WTC11 (cell line): ENCODE measurements around the gene ASTN2. TPM values are rescaled to one million over a fixed set of nuclear protein-coding genes. Genes with fewer than 3 reads are reported as not detected.

ENCODE experiments used
- ATAC-seq: fragments of 200-7000 bp; cut with Tn5 transposase; 2 replicates; pipeline ENCODE4 v1.10.0; 2021; ENCODE audit warnings: mild to moderate bottlenecking, moderate library complexity
- CTCF ChIA-PET: fragments of 300-600 bp; sonication (Branson Sonifier 250); formaldehyde crosslinking; loops from one replicate; lab custom pipeline; 2021; ENCODE audit warnings: antibody characterized with exemption; lab: Charles Lee
- POLR2A ChIA-PET: fragments of 350-600 bp; sonication (Branson Sonifier 250); formaldehyde crosslinking; loops from one replicate; lab custom pipeline; 2021; ENCODE audit warnings: antibody characterized with exemption; lab: Charles Lee
- DNase-seq: peaks from one replicate; pipeline ENCODE4 v3.0.0; 2021; ENCODE audit warnings: low spot score
- H3K27ac Mint-ChIP-seq: 2 replicates; pipeline ENCODE4 v1.8.0; 2021; ENCODE audit warnings: mixed read lengths
- H3K27me3 Mint-ChIP-seq: 2 replicates; pipeline ENCODE4 v1.8.0; 2021; ENCODE audit warnings: low read depth, mild to moderate bottlenecking, moderate library complexity, mixed read lengths
- H3K36me3 Mint-ChIP-seq: 2 replicates; pipeline ENCODE4 v1.8.0; 2021; ENCODE audit warnings: mixed read lengths
- H3K4me1 Mint-ChIP-seq: 2 replicates; pipeline ENCODE4 v1.8.0; 2022; ENCODE audit warnings: mixed read lengths
- H3K4me3 Mint-ChIP-seq: 2 replicates; pipeline ENCODE4 v1.8.0; 2021; ENCODE audit warnings: mild to moderate bottlenecking, moderate library complexity, mixed read lengths
- H3K9me3 Mint-ChIP-seq: 2 replicates; pipeline ENCODE4 v1.8.0; 2021; ENCODE audit warnings: mixed read lengths
- AR ChIP-seq: fragments of 250-450 bp; sonication (Bioruptor Pico); IDR thresholded peaks from 2 replicates; pipeline ENCODE4 v1.9.0; 2021; ENCODE audit warnings: mild to moderate bottlenecking
- ATF2 ChIP-seq: sonication (generic); formaldehyde crosslinking; IDR thresholded peaks from 2 replicates; pipeline ENCODE4 v1.8.1; 2022; ENCODE audit warnings: low read depth, missing genetic modification reagents, borderline replicate concordance
- CREB1 ChIP-seq: sonication (generic); formaldehyde crosslinking; IDR thresholded peaks from 2 replicates; pipeline ENCODE4 v1.8.0; 2023; ENCODE audit warnings: mild to moderate bottlenecking, missing genetic modification reagents
- E2F1 ChIP-seq: sonication (generic); formaldehyde crosslinking; IDR thresholded peaks from 2 replicates; pipeline ENCODE4 v1.8.0; 2022; ENCODE audit warnings: mild to moderate bottlenecking, missing genetic modification reagents
- ESRRA ChIP-seq: sonication (generic); formaldehyde crosslinking; IDR thresholded peaks from 2 replicates; pipeline ENCODE4 v1.8.1; 2022; ENCODE audit warnings: mild to moderate bottlenecking, missing genetic modification reagents, borderline replicate concordance
- FOXP1 ChIP-seq: sonication (generic); formaldehyde crosslinking; IDR thresholded peaks from 2 replicates; pipeline ENCODE4 v1.8.0; 2022; ENCODE audit warnings: missing genetic modification reagents, mild to moderate bottlenecking, moderate library complexity, borderline replicate concordance
- HMGA2 ChIP-seq: fragments of 250-450 bp; sonication (Bioruptor Pico); IDR thresholded peaks from 2 replicates; pipeline ENCODE4 v1.4.0; 2021; ENCODE audit warnings: mild to moderate bottlenecking, moderate library complexity
- KAT7 ChIP-seq: sonication (generic); formaldehyde crosslinking; IDR thresholded peaks from 2 replicates; pipeline ENCODE4 v1.8.1; 2023; ENCODE audit warnings: missing genetic modification reagents, mild to moderate bottlenecking, borderline replicate concordance
- NR2C2 ChIP-seq: sonication (generic); formaldehyde crosslinking; IDR thresholded peaks from 2 replicates; pipeline ENCODE4 v1.8.0; 2022; ENCODE audit warnings: mild to moderate bottlenecking, missing genetic modification reagents
- SMAD3 ChIP-seq: sonication (generic); formaldehyde crosslinking; IDR thresholded peaks from 2 replicates; pipeline ENCODE4 v1.8.0; 2022; ENCODE audit warnings: missing genetic modification reagents, mild to moderate bottlenecking, borderline replicate concordance
- SMAD4 ChIP-seq: sonication (generic); formaldehyde crosslinking; IDR thresholded peaks from 2 replicates; pipeline ENCODE4 v1.8.0; 2022; ENCODE audit warnings: mild to moderate bottlenecking, missing genetic modification reagents
- SP1 ChIP-seq: sonication (generic); formaldehyde crosslinking; conservative IDR thresholded peaks from 2 replicates; pipeline ENCODE4 v1.8.1; 2022; ENCODE audit warnings: missing genetic modification reagents
- ZNF425 ChIP-seq: fragments of 250-450 bp; sonication (Bioruptor Pico); conservative IDR thresholded peaks from 2 replicates; pipeline ENCODE4 v1.9.0; 2021; ENCODE audit warnings: mild to moderate bottlenecking
- total RNA-seq: library from RNA; stranded (reverse); gene quantifications from 3 replicates; pipeline ENCODE4 v1.2.3, GENCODE V29; 2021
- TF ChIP-seq, protein P1 (sequence below): sonication (generic); formaldehyde crosslinking; IDR thresholded peaks from 2 replicates; pipeline ENCODE4 v1.8.1; 2023; ENCODE audit warnings: mild to moderate bottlenecking, missing genetic modification reagents
- TF ChIP-seq, protein P2 (sequence below): sonication (generic); formaldehyde crosslinking; IDR thresholded peaks from 2 replicates; pipeline ENCODE4 v1.8.0; 2023; ENCODE audit warnings: mild to moderate bottlenecking, missing genetic modification reagents

ASTN2 gene
- total RNA-seq, 1 experiment from 2014 or later = 16.2 TPM

- Mint-ChIP-seq H3K27me3 (no peaks in the 10 kb centered on the region), H3K36me3 (no peaks in the 10 kb centered on the region), H3K27ac (no peak overlapping the region)
- ChIA-PET POLR2A (no interaction called here), CTCF (no interaction called here)
- no peak for ATAC-seq
- TF ChIP-seq, protein P1, sequence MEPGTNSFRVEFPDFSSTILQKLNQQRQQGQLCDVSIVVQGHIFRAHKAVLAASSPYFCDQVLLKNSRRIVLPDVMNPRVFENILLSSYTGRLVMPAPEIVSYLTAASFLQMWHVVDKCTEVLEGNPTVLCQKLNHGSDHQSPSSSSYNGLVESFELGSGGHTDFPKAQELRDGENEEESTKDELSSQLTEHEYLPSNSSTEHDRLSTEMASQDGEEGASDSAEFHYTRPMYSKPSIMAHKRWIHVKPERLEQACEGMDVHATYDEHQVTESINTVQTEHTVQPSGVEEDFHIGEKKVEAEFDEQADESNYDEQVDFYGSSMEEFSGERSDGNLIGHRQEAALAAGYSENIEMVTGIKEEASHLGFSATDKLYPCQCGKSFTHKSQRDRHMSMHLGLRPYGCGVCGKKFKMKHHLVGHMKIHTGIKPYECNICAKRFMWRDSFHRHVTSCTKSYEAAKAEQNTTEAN = no peak
- TF ChIP-seq SMAD4 (CRISPR knock-in tag) (no peak), CREB1 (no peak)
- TF ChIP-seq, all 79 proteins: peak for 0
- Mint-ChIP-seq H3K4me3 (no peak overlapping the region), H3K9me3 (no peaks in the 10 kb centered on the region), H3K4me1 (peaks cover 5% of the 10 kb centered on the region)
- no peak for DNase-seq
These were observed 100.9 kb downstream of the ASTN2 start for GRCh38 chr9:117313989-117314388.

GRCh38 chr9:117307701-117308100 is 107.2 kb downstream of the ASTN2 start:
- TF ChIP-seq ESRRA (CRISPR knock-in tag) (no peak), FOXP1 (CRISPR knock-in tag) (no peak), KAT7 (CRISPR knock-in tag) (no peak), HMGA2 (CRISPR knock-in tag) (no peak)
- DNase-seq (no peak), ATAC-seq (no peak)
- POLR2A ChIA-PET = no interaction called here
- H3K27ac Mint-ChIP-seq = no peak overlapping the region
- H3K4me3 Mint-ChIP-seq = no peak overlapping the region
- H3K36me3 Mint-ChIP-seq = no peaks in the 10 kb centered on the region
- no peaks in the 10 kb centered on the region for H3K27me3 Mint-ChIP-seq
- no peaks in the 10 kb centered on the region for H3K9me3 Mint-ChIP-seq
- CTCF ChIA-PET = no interaction called here
- H3K4me1 Mint-ChIP-seq = no peaks in the 10 kb centered on the region

DNA sequence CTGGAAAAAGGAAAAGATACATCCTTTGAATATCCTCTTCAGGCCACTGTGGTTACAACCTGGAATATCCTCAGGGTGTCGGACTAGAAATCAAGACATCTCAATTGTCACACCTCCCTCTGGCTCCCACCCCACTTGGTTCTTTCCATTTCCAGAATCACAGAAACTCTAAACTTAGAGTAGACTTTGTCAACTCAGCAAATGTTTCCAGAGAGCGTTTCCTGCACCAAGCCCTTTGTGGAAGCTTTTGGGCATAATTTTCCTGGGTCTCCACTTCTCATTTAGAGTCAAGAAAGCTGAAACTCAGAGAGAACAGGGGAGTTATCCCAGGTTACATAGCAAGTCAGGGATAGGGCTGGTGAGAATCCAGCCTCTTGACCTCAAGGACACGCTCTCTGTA is 108.8 kb downstream of the ASTN2 start:
- Mint-ChIP-seq H3K27me3 (no peaks in the 10 kb centered on the region), H3K27ac (no peak overlapping the region), H3K9me3 (no peaks in the 10 kb centered on the region), H3K4me3 (no peak overlapping the region), H3K36me3 (no peaks in the 10 kb centered on the region), H3K4me1 (peaks cover 14% of the 10 kb centered on the region)
- TF ChIP-seq NR2C2 (CRISPR knock-in tag) (no peak), ATF2 (CRISPR knock-in tag) (no peak), AR (no peak), E2F1 (no peak), SP1 (CRISPR knock-in tag) (no peak)
- ATAC-seq (no peak), DNase-seq (no peak)
- ChIA-PET CTCF (no interaction called here), POLR2A (no interaction called here)

DNA sequence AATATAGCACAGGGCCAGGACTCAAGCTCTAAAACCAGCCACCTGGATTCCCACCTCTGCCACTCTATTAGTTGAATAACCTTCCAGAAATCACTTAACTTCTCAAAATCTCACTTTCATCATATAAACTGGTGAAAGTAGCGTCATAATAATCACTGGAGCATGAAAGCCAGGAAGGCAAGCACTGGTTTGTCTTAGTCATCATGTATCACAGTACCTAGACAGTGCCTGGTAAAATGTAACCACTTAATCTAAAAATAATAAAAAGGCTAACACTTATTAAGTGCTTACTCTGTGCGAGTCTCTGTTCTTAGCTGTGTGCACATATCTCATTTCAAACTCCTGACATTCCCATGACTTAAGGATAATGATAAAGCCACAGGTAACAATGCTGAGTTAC is 109.4 kb downstream of the ASTN2 start:
- no peaks in the 10 kb centered on the region for H3K9me3 Mint-ChIP-seq

More for the DNA sequence above, 109.4 kb downstream of the ASTN2 start:
- TF ChIP-seq SMAD3 (CRISPR knock-in tag) = no peak
- TF ChIP-seq E2F1 = no peak
- TF ChIP-seq, protein P2, sequence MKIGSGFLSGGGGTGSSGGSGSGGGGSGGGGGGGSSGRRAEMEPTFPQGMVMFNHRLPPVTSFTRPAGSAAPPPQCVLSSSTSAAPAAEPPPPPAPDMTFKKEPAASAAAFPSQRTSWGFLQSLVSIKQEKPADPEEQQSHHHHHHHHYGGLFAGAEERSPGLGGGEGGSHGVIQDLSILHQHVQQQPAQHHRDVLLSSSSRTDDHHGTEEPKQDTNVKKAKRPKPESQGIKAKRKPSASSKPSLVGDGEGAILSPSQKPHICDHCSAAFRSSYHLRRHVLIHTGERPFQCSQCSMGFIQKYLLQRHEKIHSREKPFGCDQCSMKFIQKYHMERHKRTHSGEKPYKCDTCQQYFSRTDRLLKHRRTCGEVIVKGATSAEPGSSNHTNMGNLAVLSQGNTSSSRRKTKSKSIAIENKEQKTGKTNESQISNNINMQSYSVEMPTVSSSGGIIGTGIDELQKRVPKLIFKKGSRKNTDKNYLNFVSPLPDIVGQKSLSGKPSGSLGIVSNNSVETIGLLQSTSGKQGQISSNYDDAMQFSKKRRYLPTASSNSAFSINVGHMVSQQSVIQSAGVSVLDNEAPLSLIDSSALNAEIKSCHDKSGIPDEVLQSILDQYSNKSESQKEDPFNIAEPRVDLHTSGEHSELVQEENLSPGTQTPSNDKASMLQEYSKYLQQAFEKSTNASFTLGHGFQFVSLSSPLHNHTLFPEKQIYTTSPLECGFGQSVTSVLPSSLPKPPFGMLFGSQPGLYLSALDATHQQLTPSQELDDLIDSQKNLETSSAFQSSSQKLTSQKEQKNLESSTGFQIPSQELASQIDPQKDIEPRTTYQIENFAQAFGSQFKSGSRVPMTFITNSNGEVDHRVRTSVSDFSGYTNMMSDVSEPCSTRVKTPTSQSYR = no peak
- no peak for TF ChIP-seq ZNF425
- ATAC-seq = no peak
- Mint-ChIP-seq H3K27ac (no peak overlapping the region), H3K36me3 (no peaks in the 10 kb centered on the region), H3K4me3 (no peak overlapping the region), H3K4me1 (peaks cover 14% of the 10 kb centered on the region), H3K27me3 (no peaks in the 10 kb centered on the region)
- no peak for DNase-seq
- ChIA-PET POLR2A (no interaction called here), CTCF (no interaction called here)
